HepG2 (cell line): Measurements from ENCODE around the gene TPRG1. TPM values are rescaled to one million over a fixed set of nuclear protein-coding genes. Genes with fewer than 3 reads are reported as not detected.

ENCODE experiments used
- ATAC-seq: fragments of 200-7000 bp; cut with Tn5 transposase; 3 replicates; pipeline ENCODE4 v1.9.1; 2020; ENCODE audit warnings: mild to moderate bottlenecking, moderate library complexity
- BruUV-seq: library from RNA; stranded (reverse); fragments of 400-500 nt; replicated peaks from 2 replicates; lab custom pipeline; 2021; lab: Mats Ljungman, UMichigan
- CTCF ChIA-PET: fragments of 300-600 bp; formaldehyde crosslinking; extraction: SDS; loops from one replicate; lab custom pipeline; 2021; ENCODE audit warnings: low total read pairs, inconsistent platforms, low intra/inter-chr PET ratio; lab: Yijun Ruan, JAX
- POLR2A ChIA-PET: fragments of 350-600 bp; sonication (Branson Sonifier 250); formaldehyde crosslinking; loops from one replicate; lab custom pipeline; 2020; ENCODE audit warnings: antibody characterized with exemption, inconsistent platforms; lab: Yijun Ruan, JAX
- DNase-seq: peaks from one replicate; pipeline ENCODE4 v3.0.0-alpha.2; 2015; ENCODE audit warnings: low spot score
- FAIRE-seq: peaks from 3 replicates; lab custom pipeline; 2011; peaks lifted over from hg19 to GRCh38; lab: Jason Lieb, UNC
- H2AFZ ChIP-seq: one replicate; pipeline ENCODE4 v1.6.1; 2011; ENCODE audit warnings: low read length, inconsistent platforms
- H3K27ac ChIP-seq: fragments of 300-600 bp; 3 replicates; pipeline ENCODE4 v1.8.0; 2011; ENCODE audit warnings: mixed run types, mild to moderate bottlenecking, mixed read lengths, low read length, inconsistent platforms; ENCODE audit not compliant: insufficient read depth; ENCODE audit errors: extremely low read length
- H3K27me3 ChIP-seq, 2 experiments: fragments of 200-600 bp in 1 of 2; 2 replicates in 1 of 2; 3 replicates in 1 of 2; pipeline versions ENCODE4 v1.6.0 to v1.8.0; 2011; ENCODE audit warnings: low read length in 2 of 2, mild to moderate bottlenecking in 2 of 2, moderate library complexity in 2 of 2, inconsistent platforms in 1 of 2; ENCODE audit not compliant: insufficient read depth in 2 of 2, control insufficient read depth in 1 of 2
- H3K36me3 ChIP-seq, 2 experiments: fragments of 200-600 bp in 1 of 2; replicated peaks in 1 of 2; 2 replicates in 1 of 2; 3 replicates in 1 of 2; pipeline versions ENCODE4 v1.5.1 to v1.8.0; 2011; ENCODE audit warnings: low read length in 2 of 2, inconsistent platforms in 1 of 2; ENCODE audit not compliant: insufficient read depth in 2 of 2, control insufficient read depth in 1 of 2
- H3K4me1 ChIP-seq: 2 replicates; pipeline ENCODE4 v1.5.1; 2012; ENCODE audit warnings: low read length, inconsistent platforms; ENCODE audit not compliant: insufficient read depth
- H3K4me2 ChIP-seq: 2 replicates; pipeline ENCODE4 v1.6.0; 2011; ENCODE audit warnings: low read depth, low read length, inconsistent platforms
- H3K4me3 ChIP-seq, 3 experiments: fragments of 200-600 bp in 1 of 3; sonication (generic), shearing (Covaris generic) in 1 of 3; replicated peaks in 1 of 3; 2 replicates each; pipeline ENCODE4 v1.5.1; 2011 to 2016; ENCODE audit warnings: low read length in 3 of 3, inconsistent platforms in 2 of 3, low read depth in 2 of 3, mild to moderate bottlenecking in 2 of 3, control low read depth in 1 of 3, mixed read lengths in 1 of 3; ENCODE audit not compliant: insufficient read depth in 1 of 3
- H3K79me2 ChIP-seq: one replicate; pipeline ENCODE4 v1.6.1; 2011; ENCODE audit warnings: low read length, inconsistent platforms; ENCODE audit not compliant: insufficient read depth
- H3K9ac ChIP-seq: 2 replicates; pipeline ENCODE4 v1.6.0; 2011; ENCODE audit warnings: mild to moderate bottlenecking, low read depth, low read length, inconsistent platforms; ENCODE audit not compliant: insufficient read depth
- H3K9me3 ChIP-seq: 2 replicates; pipeline ENCODE4 v1.5.1; 2012; ENCODE audit warnings: mild to moderate bottlenecking, low read length
- H4K20me1 ChIP-seq: 2 replicates; pipeline ENCODE4 v1.6.0; 2011; ENCODE audit warnings: inconsistent platforms, mild to moderate bottlenecking, low read length, moderate library complexity; ENCODE audit not compliant: insufficient read depth
- KLF6 ChIP-seq: IDR thresholded peaks from 2 replicates; pipeline ENCODE4 v1.8.0; 2016; ENCODE audit warnings: missing biosample characterization, missing genetic modification reagents
- NFATC3 ChIP-seq: sonication (generic); formaldehyde crosslinking; IDR thresholded peaks from 2 replicates; pipeline ENCODE4 v1.5.1; 2020; ENCODE audit warnings: mild to moderate bottlenecking, missing genetic modification reagents
- NFYB ChIP-seq: sonication (generic); formaldehyde crosslinking; IDR thresholded peaks from 2 replicates; pipeline ENCODE4 v1.4.0; 2020; ENCODE audit warnings: missing genetic modification reagents
- ONECUT2 ChIP-seq: sonication (generic); formaldehyde crosslinking; IDR thresholded peaks from 2 replicates; pipeline ENCODE4 v1.4.0; 2020; ENCODE audit warnings: missing genetic modification reagents
- POGZ ChIP-seq: sonication (generic); formaldehyde crosslinking; IDR thresholded peaks from 2 replicates; pipeline ENCODE4 v1.4.0; 2020; ENCODE audit warnings: mild to moderate bottlenecking, missing genetic modification reagents
- ZNF333 ChIP-seq: sonication (generic); formaldehyde crosslinking; IDR thresholded peaks from 2 replicates; pipeline ENCODE4 v1.4.0; 2020; ENCODE audit warnings: mild to moderate bottlenecking, missing genetic modification reagents, borderline replicate concordance
- ZNF496 ChIP-seq: sonication (generic); formaldehyde crosslinking; IDR thresholded peaks from 2 replicates; pipeline ENCODE4 v1.8.1; 2023; ENCODE audit warnings: mild to moderate bottlenecking, moderate library complexity, missing genetic modification reagents; ENCODE audit not compliant: insufficient replicate concordance
- ZNF841 ChIP-seq: sonication (generic); formaldehyde crosslinking; IDR thresholded peaks from 2 replicates; pipeline ENCODE4 v1.8.1; 2023; ENCODE audit warnings: missing genetic modification reagents, borderline replicate concordance
- ZSCAN25 ChIP-seq: sonication (generic); formaldehyde crosslinking; IDR thresholded peaks from 2 replicates; pipeline ENCODE4 v1.8.0; 2022; ENCODE audit warnings: mild to moderate bottlenecking, missing genetic modification reagents
- WGBS: methylation state at CpG from one replicate; pipeline ENCODE4 v1.1.6; 2017; ENCODE audit warnings: low lambda C conversion rate; 5-methylcytosine and 5-hydroxymethylcytosine counted together
- in situ Hi-C: cut with HindIII; loops from 2 replicates; pipeline ENCODE4 v1.10.0; 2017; ENCODE audit warnings: low pct_unique_long_range_greater_than_20kb; ENCODE audit not compliant: extremely low pct_ligation_motif_present
- intact Hi-C: fragments of 100-400 bp; cut with micrococcal nuclease; formaldehyde crosslinking; loops from one replicate; pipeline ENCODE4 v1.10.0; 2022; ENCODE audit not compliant: unreplicated experiment
- polyA plus RNA-seq, 8 experiments: library from polyadenylated mRNA; depleted of rRNA in 3 of 8; stranded (reverse) in 7 of 8; unstranded in 1 of 8; fragments of >200 nt; fragmentation: Illumina TruSeq in 4 of 8; extraction: Trizol in 4 of 8; gene quantifications; 2 replicates each; pipeline versions ENCODE4 v1.2.1 to v1.2.3, GENCODE V29; 2011 to 2016; ENCODE audit warnings: low read depth in 4 of 8, missing spikeins in 1 of 8, mixed read lengths in 1 of 8; ENCODE audit not compliant: insufficient read depth in 1 of 8
- total RNA-seq, 5 experiments: library from RNA; depleted of rRNA; stranded (reverse); fragments of >200 nt; fragmentation: Illumina TruSeq; extraction: Trizol; gene quantifications; 2 replicates each; pipeline ENCODE4 v1.2.3, GENCODE V29; 2016; ENCODE audit warnings: low read depth in 1 of 5

Gene TPRG1
- total and polyA plus RNA-seq, 2 of the 13 experiments (the other 11 are each of a cell fraction or from before 2014, with no cell fraction given), result 0.17 TPM; not detected in 1

GRCh38 chr3:189160519-189161309 lies 11.1 kb upstream of the TPRG1 start:
- no peak for TF ChIP-seq ZNF333
- TF ChIP-seq NFYB (CRISPR knock-in tag), result no peak
- TF ChIP-seq NFATC3 (CRISPR knock-in tag), result no peak
- no peak for TF ChIP-seq ONECUT2 (CRISPR knock-in tag)
- TF ChIP-seq KLF6 (CRISPR knock-in tag), result no peak
- no peak for TF ChIP-seq ZNF496 (CRISPR knock-in tag)
- no peak for TF ChIP-seq POGZ (CRISPR knock-in tag)
- no peak for TF ChIP-seq ZNF841 (CRISPR knock-in tag)
- TF ChIP-seq ZSCAN25 (CRISPR knock-in tag), result no peak
- no peak for DNase-seq

More at GRCh38 chr3:189160519-189161309, 11.1 kb upstream of the TPRG1 start:
- Histone ChIP-seq H3K36me3 (no peaks in the 10 kb centered on the region), H3K9ac (no peak overlapping the region), H3K27me3 (peaks cover 0 to 10% of the 10 kb centered on the region in 2 experiments; a peak in 2 of 5 replicates), H3K79me2 (no peaks in the 10 kb centered on the region), H2AFZ (no peak overlapping the region), H3K4me1 (no peaks in the 10 kb centered on the region), H3K9me3 (no peaks in the 10 kb centered on the region), H3K27ac (no peak overlapping the region), H3K4me2 (no peak overlapping the region), H3K4me3 (no peak overlapping the region), H4K20me1 (no peaks in the 10 kb centered on the region)
- intact Hi-C loops, result no loop called here
- ATAC-seq (no peak), FAIRE-seq (no peak)
- ChIA-PET POLR2A (no interaction called here), CTCF (no interaction called here)
- in situ Hi-C loops, result no loop called here
- no TSS peak for BruUV-seq
- WGBS, result 7% methylated on average over 8 of the region's 8 CpGs
